ENCODE results near the gene DROSHA. TPM values are rescaled to one million over a fixed set of nuclear protein-coding genes. Genes with fewer than 3 reads are reported as not detected.

Gene DROSHA
- total and polyA plus RNA-seq, 7 donors: 18.2 to 50.5 (median 29.2) TPM

GRCh38 chr5:31469466-31469865, 62.4 kb downstream of the DROSHA start:
- ATAC-seq: no peak
- peaks cover 3 to 60% of the 10 kb centered on the region in 2 donors for H3K36me3 ChIP-seq (ENCODE audit: insufficient read depth in 1 of 2, low read depth in 1 of 2)
- no peaks in the 10 kb centered on the region for H3K4me1 ChIP-seq
- no peak overlapping the region for H3K4me3 ChIP-seq
- intact Hi-C loops (cut with DNase I): no loop called here
- DNase-seq: no peak
- no peak for TF ChIP-seq CTCF (IDR thresholded peaks at IDR 0.05)
- H3K27ac ChIP-seq: no peak overlapping the region
- no peaks in the 10 kb centered on the region for H3K9me3 ChIP-seq
- H3K27me3 ChIP-seq (ENCODE audit: insufficient read depth in 3 of 3, low read length in 2 of 3): no peaks in the 10 kb centered on the region
- WGBS, 3 donors: 92 to 97% (median 95%) methylated on average over 2 of the region's 2 CpGs

GRCh38 chr5:31465291-31465690, 66.6 kb downstream of the DROSHA start:
- no peak for DNase-seq
- TF ChIP-seq CTCF (IDR thresholded peaks at IDR 0.05): no peak
- Histone ChIP-seq H3K4me1 (no peaks in the 10 kb centered on the region), H3K4me3 (no peak overlapping the region), H3K36me3 (ENCODE audit: insufficient read depth in 1 of 2, low read depth in 1 of 2) (peaks cover 6 to 77% of the 10 kb centered on the region in 2 donors), H3K9me3 (no peaks in the 10 kb centered on the region), H3K27ac (no peak overlapping the region), H3K27me3 (ENCODE audit: insufficient read depth in 3 of 3, low read length in 2 of 3) (no peaks in the 10 kb centered on the region)
- WGBS, 3 donors: 68 to 85% (median 73%) methylated on average over 1 of the region's 1 CpG
- no peak for ATAC-seq
- intact Hi-C loops (cut with DNase I): no loop called here

- intact Hi-C loops (cut with DNase I): no loop called here
- Histone ChIP-seq H3K9me3 (no peaks in the 10 kb centered on the region), H3K4me3 (no peak overlapping the region), H3K4me1 (no peaks in the 10 kb centered on the region), H3K27me3 (ENCODE audit: insufficient read depth in 3 of 3, low read length in 2 of 3) (no peaks in the 10 kb centered on the region), H3K27ac (no peak overlapping the region), H3K36me3 (ENCODE audit: insufficient read depth in 1 of 2, low read depth in 1 of 2) (peaks cover 6 to 90% of the 10 kb centered on the region in 2 donors)
- 72 to 84% (median 76%) methylated on average over 4 of the region's 4 CpGs for WGBS, 3 donors
- DNase-seq (no peak), ATAC-seq (no peak)
- TF ChIP-seq CTCF (IDR thresholded peaks at IDR 0.05): no peak
Observed at GRCh38 chr5:31464081-31464480, 67.8 kb downstream of the DROSHA start.

- peaks cover 6 to 94% of the 10 kb centered on the region in 2 donors for H3K36me3 ChIP-seq (ENCODE audit: insufficient read depth in 1 of 2, low read depth in 1 of 2)
- no peak overlapping the region for H3K4me3 ChIP-seq
- no peak for ATAC-seq
- no peaks in the 10 kb centered on the region for H3K4me1 ChIP-seq
- no peak overlapping the region for H3K27ac ChIP-seq
- TF ChIP-seq CTCF (IDR thresholded peaks at IDR 0.05): no peak
- no peak for DNase-seq
- intact Hi-C loops (cut with DNase I): no loop called here
- no peaks in the 10 kb centered on the region for H3K9me3 ChIP-seq
- WGBS, 3 donors: 93 to 99% (median 99%) methylated on average over 2 of the region's 2 CpGs
- no peaks in the 10 kb centered on the region for H3K27me3 ChIP-seq (ENCODE audit: insufficient read depth in 3 of 3, low read length in 2 of 3)
Observed at GRCh38 chr5:31463351-31463750, 68.5 kb downstream of the DROSHA start.

GRCh38 chr5:31459594-31459993, 72.3 kb downstream of the DROSHA start:
- whole genome bisulfite sequencing, 3 donors: 96 to 98% (median 97%) methylated on average over 3 of the region's 3 CpGs
- no peak for DNase-seq
- peaks cover 11% of the 10 kb centered on the region for H3K9me3 ChIP-seq
- no peak overlapping the region for H3K27ac ChIP-seq
- intact Hi-C loops (cut with DNase I): no loop called here
- ATAC-seq: no peak
- no peak for TF ChIP-seq CTCF (IDR thresholded peaks at IDR 0.05)
- H3K4me1 ChIP-seq: no peaks in the 10 kb centered on the region
- H3K27me3 ChIP-seq (ENCODE audit: insufficient read depth in 3 of 3, low read length in 2 of 3): no peaks in the 10 kb centered on the region
- peaks cover 3 to 80% of the 10 kb centered on the region in 2 donors for H3K36me3 ChIP-seq (ENCODE audit: insufficient read depth in 1 of 2, low read depth in 1 of 2)
- H3K4me3 ChIP-seq: no peak overlapping the region
